Measurements from ENCODE around the gene THRAP3.
"Not testable (repeated sequence)": the region's sequence is repeated elsewhere in the genome, so short reads cannot be mapped to it uniquely, and the experiment has no call there.

Gene THRAP3

GRCh38 chr1:36207339-36207738 is 16.9 kb upstream of the THRAP3 start:
- no peak for DNase-seq (ENCODE audit: low read depth)

- DNase-seq (ENCODE audit: low read depth) = no peak
Measured at GRCh38 chr1:36208978-36209703, 15.1 kb upstream of the THRAP3 start.

- no peak for DNase-seq (ENCODE audit: low read depth)
Measured at GRCh38 chr1:36211307-36211706, 12.9 kb upstream of the THRAP3 start.

- DNase-seq (ENCODE audit: low read depth) = no peak
Measured at GRCh38 chr1:36211841-36212240, 12.4 kb upstream of the THRAP3 start.

GRCh38 chr1:36212782-36213181 is 11.5 kb upstream of the THRAP3 start:
- no peak for DNase-seq (ENCODE audit: low read depth)

GRCh38 chr1:36217670-36218069 is 6.6 kb upstream of the THRAP3 start:
- DNase-seq (ENCODE audit: low read depth) = no peak

GRCh38 chr1:36221901-36222300 is 2.3 kb upstream of the THRAP3 start:
- not testable (repeated sequence) for DNase-seq (ENCODE audit: low read depth)

- no peak for DNase-seq (ENCODE audit: low read depth)
Measured at GRCh38 chr1:36222481-36223380, 1.5 kb upstream of the THRAP3 start.

GRCh38 chr1:36223381-36223995 is 755 bp upstream of the THRAP3 start:
- no peak for DNase-seq (ENCODE audit: low read depth)

GRCh38 chr1:36224537-36225282 is 467 bp downstream of the THRAP3 start:
- DNase-seq (ENCODE audit: low read depth) = no peak

- DNase-seq (ENCODE audit: low read depth) = no peak
Measured at GRCh38 chr1:36225283-36225899, 1.1 kb downstream of the THRAP3 start.

- DNase-seq (ENCODE audit: low read depth) = not testable (repeated sequence)
Measured at GRCh38 chr1:36230279-36230678, 6.0 kb downstream of the THRAP3 start.

GRCh38 chr1:36231191-36231590 is 6.9 kb downstream of the THRAP3 start:
- no peak for DNase-seq (ENCODE audit: low read depth)

- DNase-seq (ENCODE audit: low read depth) = no peak
Measured at GRCh38 chr1:36232212-36233095, 8.2 kb downstream of the THRAP3 start.

- DNase-seq (ENCODE audit: low read depth) = no peak
Measured at GRCh38 chr1:36236302-36236701, 12.1 kb downstream of the THRAP3 start.

- no peak for DNase-seq (ENCODE audit: low read depth)
Measured at GRCh38 chr1:36238433-36238832, 14.2 kb downstream of the THRAP3 start.

GRCh38 chr1:36239941-36240637 is 15.8 kb downstream of the THRAP3 start:
- no peak for DNase-seq (ENCODE audit: low read depth)

GRCh38 chr1:36247538-36247937 is 23.3 kb downstream of the THRAP3 start:
- DNase-seq (ENCODE audit: low read depth) = no peak

- no peak for DNase-seq (ENCODE audit: low read depth)
Measured at GRCh38 chr1:36248250-36248894, 24.1 kb downstream of the THRAP3 start.
